NCI-H446 (cell line): ENCODE results near the gene GALM.
"Not testable (repeated sequence)": the region's sequence is repeated elsewhere in the genome, so short reads cannot be mapped to it uniquely, and the experiment has no call there.

Experiments used
- DNase-seq, 2 experiments: peaks; one replicate each; lab custom pipeline; 2025; lab: John Stamatoyannopoulos, UW

Gene GALM

GRCh38 chr2:38650012-38650411 lies 15.9 kb upstream of the GALM start:
- DNase-seq: no peak

GRCh38 chr2:38650717-38651116 lies 15.2 kb upstream of the GALM start:
- no peak for DNase-seq

- no peak for DNase-seq
Observed at GRCh38 chr2:38652431-38653273, 13.3 kb upstream of the GALM start.

DNA sequence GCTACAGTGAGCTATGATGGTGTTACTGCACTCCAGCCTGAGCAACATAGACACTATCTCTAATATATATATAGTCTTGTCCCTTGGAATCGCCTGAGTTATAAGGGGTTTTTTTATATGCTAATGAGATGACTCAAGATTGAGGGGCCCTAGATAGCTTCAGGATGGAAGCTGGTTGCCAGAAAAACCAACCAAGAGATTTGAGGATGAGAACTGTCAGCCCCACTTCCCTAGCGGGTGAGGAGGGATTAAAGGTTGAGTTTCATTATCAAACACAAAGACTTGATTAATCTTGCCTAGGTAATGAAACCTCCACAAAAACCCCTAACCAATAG lies 12.6 kb upstream of the GALM start:
- no peak for DNase-seq

- DNase-seq: no peak
Observed at GRCh38 chr2:38653715-38654527, 12.0 kb upstream of the GALM start.

- no peak for DNase-seq
Observed at GRCh38 chr2:38654528-38655381, 11.2 kb upstream of the GALM start.

DNA sequence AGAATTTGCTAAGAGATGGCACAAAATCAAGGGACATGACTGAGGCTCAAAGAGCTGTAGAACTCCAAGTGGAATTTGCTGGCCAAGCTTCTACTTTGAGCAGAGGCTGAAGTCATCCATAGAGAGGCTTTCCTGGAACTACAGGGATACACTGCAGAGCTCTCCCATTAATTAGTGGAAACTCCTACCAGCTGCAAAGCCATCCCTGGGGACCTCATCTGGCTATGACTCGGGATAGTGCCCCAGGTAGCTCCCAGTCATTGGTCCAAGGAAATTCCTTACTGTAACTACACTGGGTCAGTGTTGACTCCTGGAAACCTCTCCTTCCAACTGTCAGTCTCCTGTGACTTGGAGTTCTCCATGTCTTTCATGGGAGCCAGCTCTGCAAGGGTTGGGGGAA lies 10.5 kb upstream of the GALM start:
- DNase-seq: no peak

GRCh38 chr2:38656866-38657480 lies 8.9 kb upstream of the GALM start:
- DNase-seq: no peak

GRCh38 chr2:38658613-38659012 lies 7.3 kb upstream of the GALM start:
- DNase-seq: no peak

DNA sequence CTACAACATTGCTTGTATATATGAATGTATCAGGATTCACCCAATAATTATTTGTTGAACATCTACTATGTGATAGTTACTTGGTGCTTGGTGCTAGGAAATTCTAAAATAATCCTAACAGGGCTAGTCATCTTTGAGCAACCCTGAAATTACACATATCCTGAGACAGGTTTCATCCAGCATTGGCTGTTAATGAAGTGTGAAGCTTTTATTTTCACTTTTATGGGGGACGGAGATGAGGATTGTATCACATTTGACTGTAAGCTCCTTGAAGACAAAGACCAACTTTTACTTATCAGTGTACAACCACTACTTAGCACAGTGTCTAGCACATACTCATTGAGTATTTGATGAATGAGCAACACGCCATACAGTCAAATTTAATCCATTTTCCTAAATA lies 6.8 kb upstream of the GALM start:
- no peak for DNase-seq

DNA sequence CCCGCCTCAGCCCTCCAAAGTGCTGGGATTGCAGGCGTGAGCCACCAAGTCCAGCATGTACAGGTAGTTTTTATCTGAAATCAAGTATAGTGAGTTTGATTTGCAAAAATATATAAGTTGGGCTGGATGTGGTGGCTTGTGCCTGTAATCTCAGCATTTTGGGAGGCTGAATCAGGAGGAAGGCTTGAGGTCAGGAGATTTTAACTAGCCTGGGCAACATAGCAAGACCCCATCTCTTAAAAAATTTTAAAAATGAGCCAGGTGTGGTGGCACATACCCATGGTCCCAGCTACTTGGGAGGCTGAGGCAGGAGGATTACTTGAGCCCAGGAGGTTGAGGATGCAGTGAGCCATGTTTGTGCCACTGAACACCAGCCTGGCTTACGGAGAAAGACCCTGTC lies 5.6 kb upstream of the GALM start:
- DNase-seq: no peak

DNA sequence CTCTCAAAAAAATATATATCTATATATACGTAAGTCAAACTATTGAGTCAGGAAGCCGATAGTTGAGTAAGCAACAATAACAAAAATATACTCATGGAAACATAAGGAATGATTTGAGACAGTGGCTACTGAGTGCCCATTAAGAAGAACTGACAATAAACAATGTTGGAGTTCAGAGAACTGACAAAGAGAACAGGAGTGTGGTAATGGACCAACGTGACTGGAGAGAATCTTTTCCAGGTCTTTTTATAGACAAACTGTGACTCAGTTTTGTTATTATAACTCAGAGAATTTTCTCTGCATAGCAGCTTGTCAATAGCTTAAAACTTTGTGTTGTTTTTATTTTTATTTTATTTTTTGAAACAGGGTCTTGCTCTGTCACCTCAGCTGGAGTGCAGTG lies 4.6 kb upstream of the GALM start:
- no peak for DNase-seq

DNA sequence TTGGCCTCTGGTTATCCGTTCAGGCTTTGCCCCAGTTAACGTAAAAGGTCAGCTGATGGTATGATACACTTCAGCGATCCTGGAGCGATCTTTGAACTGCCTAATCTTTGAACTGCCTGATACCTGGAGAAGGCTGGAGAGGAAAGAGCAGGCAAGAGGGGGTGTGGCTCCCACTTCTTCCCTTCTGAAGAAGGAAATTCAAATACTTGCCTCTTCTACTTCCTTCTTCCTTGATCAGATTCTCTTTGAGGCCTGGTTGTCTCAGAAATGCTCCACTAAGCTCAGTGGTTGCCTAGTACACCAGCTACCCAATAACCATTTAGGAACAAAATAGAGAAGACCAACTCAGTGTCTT lies 619 bp downstream of the GALM start:
- DNase-seq: no peak

DNA sequence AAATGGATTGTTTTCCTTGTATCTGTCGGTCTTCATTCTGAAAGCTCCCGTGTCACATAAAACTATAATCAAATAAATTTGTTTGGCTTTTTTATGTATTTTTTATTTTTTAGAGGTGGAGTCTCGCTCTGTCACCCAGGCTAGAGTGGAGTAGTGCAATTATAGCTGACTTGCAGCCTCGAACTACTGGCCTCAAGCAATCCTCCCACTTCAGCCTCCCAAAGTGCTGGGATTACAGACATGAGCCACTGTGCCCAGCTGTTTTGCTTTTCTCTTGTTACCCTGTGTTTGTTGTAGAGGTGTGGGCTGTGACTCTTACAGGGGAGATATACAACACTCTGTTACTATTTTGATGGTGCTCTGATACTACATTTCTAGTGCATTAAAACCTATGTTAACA lies 2.2 kb downstream of the GALM start:
- DNase-seq: no peak

GRCh38 chr2:38668779-38669479 lies 3.0 kb downstream of the GALM start:
- no peak for DNase-seq

- DNase-seq: no peak
Observed at GRCh38 chr2:38671303-38671702, 5.4 kb downstream of the GALM start.

DNA sequence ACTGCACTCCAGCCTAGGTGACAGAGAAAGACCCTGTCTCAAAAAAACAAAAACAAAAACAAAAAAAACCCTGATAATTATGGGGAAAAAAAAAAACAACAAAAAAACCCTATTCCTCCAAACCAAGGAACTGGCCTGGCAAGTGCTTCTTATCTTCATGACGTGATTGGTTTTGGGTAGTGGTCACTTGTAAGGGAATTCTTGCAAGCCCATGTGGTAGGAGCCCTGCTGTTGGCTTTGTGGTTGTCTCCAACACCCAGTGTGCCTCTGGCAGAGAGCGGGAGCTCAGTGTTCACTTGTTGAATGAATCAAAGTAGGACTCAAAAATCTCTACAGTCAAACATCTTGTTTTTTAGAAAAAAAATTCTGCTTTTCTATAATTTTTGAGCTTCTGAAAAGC lies 6.0 kb downstream of the GALM start:
- no peak for DNase-seq

GRCh38 chr2:38672445-38673391 lies 6.8 kb downstream of the GALM start:
- no peak for DNase-seq

DNA sequence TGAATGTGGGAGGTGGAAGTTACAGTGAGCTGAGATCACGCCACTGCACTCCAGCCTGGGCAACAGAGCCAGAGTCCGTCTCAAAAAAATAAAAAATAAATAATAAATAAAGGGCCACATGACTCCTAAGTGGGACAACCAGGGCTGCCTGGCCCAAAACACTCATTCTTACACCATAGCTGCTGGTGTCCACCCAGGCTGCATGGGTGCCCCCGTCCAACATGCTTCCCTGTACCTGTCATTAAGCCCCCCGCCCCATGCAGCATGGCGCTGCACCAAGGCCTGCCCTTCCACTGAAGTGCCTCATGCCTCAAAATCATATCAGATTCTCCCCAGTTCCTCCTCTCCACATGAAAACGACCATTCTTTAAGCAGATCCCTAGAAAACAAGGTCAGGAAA lies 10.8 kb downstream of the GALM start:
- no peak for DNase-seq

- not testable (repeated sequence) for DNase-seq
Observed at GRCh38 chr2:38680868-38681267, 15.0 kb downstream of the GALM start.
